ENCODE results near the gene FETUB. TPM values are rescaled to one million over a fixed set of nuclear protein-coding genes. Genes with fewer than 3 reads are reported as not detected.
"Not testable (repeated sequence)": the region's sequence is repeated elsewhere in the genome, so short reads cannot be mapped to it uniquely, and the experiment has no call there.

FETUB gene
- polyA plus RNA-seq, 1 donor: not detected

GRCh38 chr3:186671051-186671450 is 30.9 kb downstream of the FETUB start:
- H3K36me3 ChIP-seq (ENCODE audit: control insufficient read depth, insufficient read depth, low read length): no peaks in the 10 kb centered on the region
- H3K27ac ChIP-seq (ENCODE audit: low read length): no peak overlapping the region
- H3K4me3 ChIP-seq (ENCODE audit: low read length): no peak overlapping the region
- DNase-seq: no peak
- H3K4me1 ChIP-seq (ENCODE audit: control insufficient read depth, insufficient read depth, low read length): no peaks in the 10 kb centered on the region
- H3K9me3 ChIP-seq (ENCODE audit: control insufficient read depth, low read depth, low read length): no peaks in the 10 kb centered on the region
- peaks cover 2% of the 10 kb centered on the region for H3K27me3 ChIP-seq (ENCODE audit: control insufficient read depth, insufficient read depth, low read length)
- no CpG with 5 or more reads among the region's 3 CpGs for WGBS (ENCODE audit: insufficient coverage, low lambda C conversion rate)

- no peak overlapping the region for H3K4me3 ChIP-seq (ENCODE audit: low read length)
- peaks cover 14% of the 10 kb centered on the region for H3K4me1 ChIP-seq (ENCODE audit: control insufficient read depth, insufficient read depth, low read length)
- H3K27me3 ChIP-seq (ENCODE audit: control insufficient read depth, insufficient read depth, low read length): peaks cover 2% of the 10 kb centered on the region
- H3K27ac ChIP-seq (ENCODE audit: low read length): peak overlapping the region; percentile 25
- no peaks in the 10 kb centered on the region for H3K9me3 ChIP-seq (ENCODE audit: control insufficient read depth, low read depth, low read length)
- no peaks in the 10 kb centered on the region for H3K36me3 ChIP-seq (ENCODE audit: control insufficient read depth, insufficient read depth, low read length)
- DNase-seq: no peak
Measured at GRCh38 chr3:186678604-186679003, 38.4 kb downstream of the FETUB start.

- peak; percentile 12 to 23 for DNase-seq
- H3K36me3 ChIP-seq (ENCODE audit: control insufficient read depth, insufficient read depth, low read length): no peaks in the 10 kb centered on the region
- H3K9me3 ChIP-seq (ENCODE audit: control insufficient read depth, low read depth, low read length): no peaks in the 10 kb centered on the region
- WGBS (ENCODE audit: insufficient coverage, low lambda C conversion rate): no CpG with 5 or more reads among the region's 1 CpG
- H3K4me1 ChIP-seq (ENCODE audit: control insufficient read depth, insufficient read depth, low read length): peaks cover 19% of the 10 kb centered on the region
- H3K27me3 ChIP-seq (ENCODE audit: control insufficient read depth, insufficient read depth, low read length): peaks cover 2% of the 10 kb centered on the region
- peak overlapping the region; percentile 25 for H3K27ac ChIP-seq (ENCODE audit: low read length)
- no peak overlapping the region for H3K4me3 ChIP-seq (ENCODE audit: low read length)
Measured at GRCh38 chr3:186679151-186679550, 39.0 kb downstream of the FETUB start.

GRCh38 chr3:186680869-186681268 is 40.7 kb downstream of the FETUB start:
- Histone ChIP-seq H3K27me3 (ENCODE audit: control insufficient read depth, insufficient read depth, low read length) (no peaks in the 10 kb centered on the region), H3K9me3 (ENCODE audit: control insufficient read depth, low read depth, low read length) (peaks cover 4% of the 10 kb centered on the region), H3K4me1 (ENCODE audit: control insufficient read depth, insufficient read depth, low read length) (peaks cover 19% of the 10 kb centered on the region), H3K36me3 (ENCODE audit: control insufficient read depth, insufficient read depth, low read length) (no peaks in the 10 kb centered on the region), H3K27ac (ENCODE audit: low read length) (no peak overlapping the region), H3K4me3 (ENCODE audit: low read length) (no peak overlapping the region)
- WGBS (ENCODE audit: insufficient coverage, low lambda C conversion rate): no CpG with 5 or more reads among the region's 1 CpG
- DNase-seq: no peak

GRCh38 chr3:186682812-186683211 is 42.6 kb downstream of the FETUB start:
- Histone ChIP-seq H3K36me3 (ENCODE audit: control insufficient read depth, insufficient read depth, low read length) (no peaks in the 10 kb centered on the region), H3K9me3 (ENCODE audit: control insufficient read depth, low read depth, low read length) (peaks cover 4% of the 10 kb centered on the region), H3K27ac (ENCODE audit: low read length) (peak overlapping the region; percentile 71), H3K27me3 (ENCODE audit: control insufficient read depth, insufficient read depth, low read length) (no peaks in the 10 kb centered on the region), H3K4me3 (ENCODE audit: low read length) (no peak overlapping the region), H3K4me1 (ENCODE audit: control insufficient read depth, insufficient read depth, low read length) (peaks cover 19% of the 10 kb centered on the region)
- no CpG with 5 or more reads among the region's 3 CpGs for WGBS (ENCODE audit: insufficient coverage, low lambda C conversion rate)
- peak; percentile 23 to 56 for DNase-seq

- Histone ChIP-seq H3K36me3 (ENCODE audit: control insufficient read depth, insufficient read depth, low read length) (no peaks in the 10 kb centered on the region), H3K27ac (ENCODE audit: low read length) (no peak overlapping the region), H3K4me3 (ENCODE audit: low read length) (no peak overlapping the region), H3K4me1 (ENCODE audit: control insufficient read depth, insufficient read depth, low read length) (peaks cover 19% of the 10 kb centered on the region), H3K27me3 (ENCODE audit: control insufficient read depth, insufficient read depth, low read length) (no peaks in the 10 kb centered on the region), H3K9me3 (ENCODE audit: control insufficient read depth, low read depth, low read length) (peaks cover 4% of the 10 kb centered on the region)
- DNase-seq: no peak
- 100% methylated on average over 1 of the region's 3 CpGs for WGBS (ENCODE audit: insufficient coverage, low lambda C conversion rate)
Measured at GRCh38 chr3:186683979-186684378, 43.8 kb downstream of the FETUB start.

GRCh38 chr3:186686475-186686874 is 46.3 kb downstream of the FETUB start:
- not testable (repeated sequence) for H3K36me3 ChIP-seq (ENCODE audit: control insufficient read depth, insufficient read depth, low read length); H3K27ac ChIP-seq (ENCODE audit: low read length); H3K4me3 ChIP-seq (ENCODE audit: low read length); H3K9me3 ChIP-seq (ENCODE audit: control insufficient read depth, low read depth, low read length); H3K27me3 ChIP-seq (ENCODE audit: control insufficient read depth, insufficient read depth, low read length); DNase-seq
- peaks cover 19% of the 10 kb centered on the region for H3K4me1 ChIP-seq (ENCODE audit: control insufficient read depth, insufficient read depth, low read length)
- WGBS (ENCODE audit: insufficient coverage, low lambda C conversion rate): no CpG with 5 or more reads among the region's 2 CpGs

GRCh38 chr3:186687120-186687651 is 47.0 kb downstream of the FETUB start:
- H3K27ac ChIP-seq (ENCODE audit: low read length): no peak overlapping the region
- no peaks in the 10 kb centered on the region for H3K27me3 ChIP-seq (ENCODE audit: control insufficient read depth, insufficient read depth, low read length)
- peaks cover 4% of the 10 kb centered on the region for H3K9me3 ChIP-seq (ENCODE audit: control insufficient read depth, low read depth, low read length)
- H3K4me1 ChIP-seq (ENCODE audit: control insufficient read depth, insufficient read depth, low read length): peaks cover 16% of the 10 kb centered on the region
- no peak overlapping the region for H3K4me3 ChIP-seq (ENCODE audit: low read length)
- 60% methylated on average over 2 of the region's 12 CpGs for WGBS (ENCODE audit: insufficient coverage, low lambda C conversion rate)
- no peaks in the 10 kb centered on the region for H3K36me3 ChIP-seq (ENCODE audit: control insufficient read depth, insufficient read depth, low read length)
- DNase-seq: peak in 1 of 2 donors; percentile 7

GRCh38 chr3:186690304-186690703 is 50.1 kb downstream of the FETUB start:
- H3K36me3 ChIP-seq (ENCODE audit: control insufficient read depth, insufficient read depth, low read length); H3K4me3 ChIP-seq (ENCODE audit: low read length); DNase-seq; H3K9me3 ChIP-seq (ENCODE audit: control insufficient read depth, low read depth, low read length); H3K27ac ChIP-seq (ENCODE audit: low read length); H3K27me3 ChIP-seq (ENCODE audit: control insufficient read depth, insufficient read depth, low read length): not testable (repeated sequence)
- peaks cover 16% of the 10 kb centered on the region for H3K4me1 ChIP-seq (ENCODE audit: control insufficient read depth, insufficient read depth, low read length)
- WGBS (ENCODE audit: insufficient coverage, low lambda C conversion rate): no CpG with 5 or more reads among the region's 1 CpG

- Histone ChIP-seq H3K27me3 (ENCODE audit: control insufficient read depth, insufficient read depth, low read length) (no peaks in the 10 kb centered on the region), H3K27ac (ENCODE audit: low read length) (no peak overlapping the region), H3K36me3 (ENCODE audit: control insufficient read depth, insufficient read depth, low read length) (no peaks in the 10 kb centered on the region), H3K4me3 (ENCODE audit: low read length) (no peak overlapping the region), H3K4me1 (ENCODE audit: control insufficient read depth, insufficient read depth, low read length) (peaks cover 16% of the 10 kb centered on the region), H3K9me3 (ENCODE audit: control insufficient read depth, low read depth, low read length) (no peaks in the 10 kb centered on the region)
- WGBS (ENCODE audit: insufficient coverage, low lambda C conversion rate): 100% methylated on average over 1 of the region's 7 CpGs
- no peak for DNase-seq
Measured at GRCh38 chr3:186691676-186692075, 51.5 kb downstream of the FETUB start.

GRCh38 chr3:186693843-186694242 is 53.6 kb downstream of the FETUB start:
- Histone ChIP-seq H3K27me3 (ENCODE audit: control insufficient read depth, insufficient read depth, low read length) (no peaks in the 10 kb centered on the region), H3K9me3 (ENCODE audit: control insufficient read depth, low read depth, low read length) (no peaks in the 10 kb centered on the region), H3K27ac (ENCODE audit: low read length) (peak overlapping the region; percentile 22), H3K36me3 (ENCODE audit: control insufficient read depth, insufficient read depth, low read length) (no peaks in the 10 kb centered on the region), H3K4me3 (ENCODE audit: low read length) (no peak overlapping the region), H3K4me1 (ENCODE audit: control insufficient read depth, insufficient read depth, low read length) (peaks cover 16% of the 10 kb centered on the region)
- peak in 1 of 2 donors; percentile 35 for DNase-seq
- WGBS (ENCODE audit: insufficient coverage, low lambda C conversion rate): no CpG with 5 or more reads among the region's 3 CpGs

All from large intestine (tissue), 3 donors.